Measurements from ENCODE around the gene DEDD2. TPM values are rescaled to one million over a fixed set of nuclear protein-coding genes. Genes with fewer than 3 reads are reported as not detected.
A peak's percentile ranks its signal among the peaks of the same experiment; 100 is the strongest.

Gene DEDD2
- total RNA-seq, 4 donors from 2014 or later = 46.1 to 55.8 (median 50.2) TPM

- DNase-seq = peak; percentile 60
- no peaks in the 10 kb centered on the region for H3K36me3 ChIP-seq
- WGBS, 2 donors = 1 to 2% methylated on average over 23 to 62 of the region's 66 CpGs
- H3K27ac ChIP-seq = no peak overlapping the region
- no peaks in the 10 kb centered on the region for H3K9me3 ChIP-seq
- TF ChIP-seq POLR2A (IDR thresholded peaks at IDR 0.05) (no peak), CTCF (IDR thresholded peaks at IDR 0.05) (peak in 3 of 6 experiments; percentile 2 to 59 (median 18))
- no peak overlapping the region for H3K4me3 ChIP-seq (replicated peaks in 1 of 3)
- peaks cover 7% of the 10 kb centered on the region for H3K27me3 ChIP-seq
- H3K4me1 ChIP-seq = peaks cover 0 to 14% of the 10 kb centered on the region in 2 donors
- intact Hi-C loops (cut with DNase I) = no loop called here
Measured at GRCh38 chr19:42176990-42177685, 40.3 kb downstream of the DEDD2 start.

GRCh38 chr19:42176649-42176989 is 40.9 kb downstream of the DEDD2 start:
- Histone ChIP-seq H3K4me3 (replicated peaks in 1 of 3) (peak overlapping the region in 2 of 3 donors; percentile 10 to 17), H3K36me3 (no peaks in the 10 kb centered on the region), H3K27ac (no peak overlapping the region), H3K4me1 (peaks cover 0 to 14% of the 10 kb centered on the region in 2 donors), H3K27me3 (peaks cover 7% of the 10 kb centered on the region), H3K9me3 (no peaks in the 10 kb centered on the region)
- intact Hi-C loops (cut with DNase I) = no loop called here
- DNase-seq = no peak
- WGBS, 2 donors = 0 to 1% methylated on average over 16 to 29 of the region's 31 CpGs
- TF ChIP-seq CTCF (IDR thresholded peaks at IDR 0.05) (no peak), POLR2A (IDR thresholded peaks at IDR 0.05) (no peak)

GRCh38 chr19:42175952-42176648 is 41.4 kb downstream of the DEDD2 start:
- 2 to 3% methylated on average over 34 of the region's 34 CpGs for WGBS, 2 donors
- Histone ChIP-seq H3K4me1 (peaks cover 0 to 14% of the 10 kb centered on the region in 2 donors), H3K36me3 (no peaks in the 10 kb centered on the region), H3K4me3 (replicated peaks in 1 of 3) (peak overlapping the region in 2 of 3 donors; percentile 10 to 17), H3K9me3 (no peaks in the 10 kb centered on the region), H3K27me3 (peaks cover 7% of the 10 kb centered on the region), H3K27ac (no peak overlapping the region)
- TF ChIP-seq POLR2A (IDR thresholded peaks at IDR 0.05) (no peak), CTCF (IDR thresholded peaks at IDR 0.05) (no peak)
- DNase-seq = peak in 1 of 2 donors; percentile 15
- intact Hi-C loops (cut with DNase I) = no loop called here

- DNase-seq = no peak
- Histone ChIP-seq H3K4me3 (replicated peaks in 1 of 3) (no peak overlapping the region), H3K9me3 (no peaks in the 10 kb centered on the region), H3K27me3 (peaks cover 7% of the 10 kb centered on the region), H3K4me1 (peaks cover 0 to 14% of the 10 kb centered on the region in 2 donors), H3K36me3 (no peaks in the 10 kb centered on the region), H3K27ac (no peak overlapping the region)
- 38 to 41% methylated on average over 6 of the region's 6 CpGs for WGBS, 2 donors
- no peak for TF ChIP-seq POLR2A (IDR thresholded peaks at IDR 0.05)
- TF ChIP-seq CTCF (IDR thresholded peaks at IDR 0.05) = no peak
- intact Hi-C loops (cut with DNase I) = no loop called here
Measured at GRCh38 chr19:42174958-42175734, 42.3 kb downstream of the DEDD2 start.

Measured in thyroid gland (tissue), 4 donors.